Stimulated activated CD8-positive, alpha-beta memory T cell treated with anti-CD3 and anti-CD28 coated beads, Interleukin-4, amount 100 ng/mL, for 4 hours (primary cell): Measurements from ENCODE around the gene CCDC171.

Experiments used
- DNase-seq, 2 donors: peaks; one replicate each; pipeline ENCODE4 v3.0.0-alpha.2; 2020; ENCODE audit warnings: low read depth in 2 of 2, low spot score in 1 of 2

Gene CCDC171

GRCh38 chr9:15977438-15977837 is 424.6 kb downstream of the CCDC171 start:
- DNase-seq: no peak

- no peak for DNase-seq
Measured at GRCh38 chr9:15982182-15982581, 429.3 kb downstream of the CCDC171 start.

GRCh38 chr9:15999422-16000339 is 446.8 kb downstream of the CCDC171 start:
- no peak for DNase-seq

GRCh38 chr9:16000811-16001210 is 448.0 kb downstream of the CCDC171 start:
- DNase-seq: no peak

DNA sequence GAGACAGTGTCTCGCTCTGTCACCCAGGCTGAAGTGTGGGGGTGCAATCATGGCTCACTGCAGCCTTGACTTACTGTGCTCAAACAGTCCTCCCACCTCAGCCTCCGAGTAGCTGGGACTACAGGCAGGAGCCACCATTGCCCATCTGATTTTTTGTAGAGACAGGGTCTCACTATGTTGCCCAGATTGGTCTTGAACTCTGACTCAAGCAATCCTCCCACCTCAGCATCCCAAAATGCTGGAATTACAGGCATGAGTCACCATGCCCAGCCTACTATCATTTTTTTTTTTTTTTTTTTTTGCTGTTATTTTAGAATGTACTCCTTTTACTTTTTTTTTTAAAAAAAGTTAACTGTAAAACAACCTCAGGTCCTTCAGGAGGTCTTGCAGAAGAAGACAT is 449.0 kb downstream of the CCDC171 start:
- no peak for DNase-seq

DNA sequence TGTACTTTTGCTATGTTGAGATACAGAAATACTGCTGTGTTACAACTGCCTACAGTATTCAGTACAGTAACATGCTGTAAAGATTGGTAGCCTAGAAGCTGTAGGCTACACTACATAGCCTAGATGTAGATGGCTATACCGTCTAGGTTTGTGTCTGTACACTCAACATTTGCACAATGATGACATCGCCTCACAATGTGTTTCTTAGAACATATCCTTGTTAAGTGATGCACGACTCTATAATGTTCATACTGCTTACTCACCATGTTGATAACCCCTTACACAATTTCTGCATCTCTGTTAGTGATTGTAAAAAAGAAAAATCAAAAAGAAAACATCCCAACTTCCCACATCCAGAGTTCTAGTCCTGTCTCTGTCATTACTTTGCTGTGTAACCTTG is 450.0 kb downstream of the CCDC171 start:
- DNase-seq: no peak

DNA sequence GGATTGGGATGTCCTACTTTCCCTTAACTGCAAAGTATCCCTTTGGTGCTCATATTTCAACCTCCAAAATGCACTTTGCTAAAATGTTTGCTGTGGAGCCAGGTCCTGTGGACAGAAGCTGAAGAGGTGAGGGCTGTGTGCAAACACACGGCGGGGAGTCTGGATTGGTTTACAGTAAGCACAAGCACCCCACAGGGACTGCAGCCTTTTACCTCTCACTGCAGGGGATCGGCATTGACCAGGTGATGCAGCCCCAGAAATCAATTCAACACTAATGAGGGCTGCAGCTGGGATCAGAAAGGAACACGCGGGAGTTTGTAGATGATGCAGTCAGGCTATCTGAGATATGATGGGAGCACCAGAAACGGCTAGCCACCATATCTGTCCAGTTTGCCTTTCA is 450.9 kb downstream of the CCDC171 start:
- no peak for DNase-seq

- no peak for DNase-seq
Measured at GRCh38 chr9:16004613-16005012, 451.8 kb downstream of the CCDC171 start.

- DNase-seq: no peak
Measured at GRCh38 chr9:16010221-16010620, 457.4 kb downstream of the CCDC171 start.

GRCh38 chr9:16012621-16013020 is 459.8 kb downstream of the CCDC171 start:
- DNase-seq: no peak

DNA sequence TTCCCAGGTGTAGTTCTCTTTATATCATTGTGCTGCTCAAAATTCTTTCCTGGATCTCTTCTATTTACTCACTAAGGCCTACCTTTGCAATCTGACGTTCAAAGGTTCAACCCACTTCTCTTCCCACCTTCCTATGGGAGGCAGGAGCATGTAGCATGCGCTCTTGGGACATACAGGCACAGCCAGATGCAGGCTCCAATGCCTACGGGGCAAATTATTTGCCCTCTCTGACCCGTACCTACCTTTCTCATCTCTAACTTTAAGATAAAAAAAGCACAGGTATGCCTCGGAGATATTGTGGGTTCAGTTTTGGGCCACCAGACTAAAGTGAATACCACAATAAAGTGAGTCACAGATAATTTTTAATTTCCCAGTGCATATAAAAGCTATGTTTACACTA is 460.5 kb downstream of the CCDC171 start:
- no peak for DNase-seq

GRCh38 chr9:16013826-16014225 is 461.0 kb downstream of the CCDC171 start:
- DNase-seq: no peak

- no peak for DNase-seq
Measured at GRCh38 chr9:16022228-16022627, 469.4 kb downstream of the CCDC171 start.

DNA sequence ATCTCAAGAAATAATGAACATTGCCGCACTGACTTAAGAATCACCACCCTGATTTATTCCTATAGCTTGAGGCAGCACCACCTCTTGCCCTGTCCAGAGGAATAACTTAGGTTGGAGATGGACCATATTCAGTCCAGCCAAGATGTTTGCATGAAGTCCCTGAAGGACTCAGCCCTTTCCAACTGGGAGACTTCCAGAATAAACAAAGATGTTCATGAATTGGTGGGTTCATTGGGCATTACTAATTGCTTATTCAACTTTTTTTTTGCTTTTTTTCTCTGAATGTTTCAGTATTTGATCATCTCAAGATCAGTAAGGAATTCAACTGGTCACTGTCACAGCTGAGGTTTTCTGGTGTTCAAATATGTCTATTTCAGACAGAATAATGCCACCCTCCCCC is 470.6 kb downstream of the CCDC171 start:
- no peak for DNase-seq
